Body of pancreas (tissue), 4 donors: Measurements from ENCODE around the gene PGA4. TPM values are rescaled to one million over a fixed set of nuclear protein-coding genes. Genes with fewer than 3 reads are reported as not detected.

ENCODE experiments used
- ATAC-seq: fragments of 150-250 bp; one replicate; pipeline ENCODE4 v1.9.1; 2016
- DNase-seq, 4 donors: peaks; one replicate each; pipeline ENCODE4 v3.0.0-alpha.2; 2019
- H3K27ac ChIP-seq, 4 donors: fragments of 200-600 bp; sonication (generic); 1 replicate in 3 of 4; 2 replicates in 1 of 4; pipeline versions ENCODE4 v1.5.1 to v1.6.1; 2016 to 2019; ENCODE audit warnings: mild to moderate bottlenecking in 1 of 4, mixed read lengths in 1 of 4, moderate library complexity in 1 of 4
- H3K27me3 ChIP-seq, 2 donors: fragments of 200-600 bp; sonication (generic); one replicate each; pipeline ENCODE4 v1.6.0; 2016; ENCODE audit warnings: mild to moderate bottlenecking in 1 of 2
- H3K36me3 ChIP-seq, 2 donors: fragments of 200-600 bp; sonication (generic); replicated peaks in 1 of 2; 2 replicates each; pipeline ENCODE4 v1.5.1; 2016; ENCODE audit warnings: low read depth in 2 of 2; ENCODE audit not compliant: insufficient read depth in 1 of 2
- H3K4me1 ChIP-seq: fragments of 200-600 bp; sonication (generic); one replicate; pipeline ENCODE4 v1.6.0; 2016
- H3K4me3 ChIP-seq, 2 donors: fragments of 200-600 bp; sonication (generic); 1 replicate in 1 of 2; 2 replicates in 1 of 2; pipeline ENCODE4 v1.5.1; 2016 to 2019
- H3K9me3 ChIP-seq, 3 donors: fragments of 200-600 bp; sonication (generic); 1 replicate in 2 of 3; 2 replicates in 1 of 3; pipeline ENCODE4 v1.5.1; 2016
- POLR2A ChIP-seq, 3 donors: fragments of 450-650 bp; IDR thresholded peaks; one replicate each; pipeline ENCODE4 v1.6.1; 2016; ENCODE audit warnings: antibody characterized with exemption in 3 of 3, mild to moderate bottlenecking in 2 of 3
- WGBS, 2 donors: methylation state at CpG; one replicate each; pipeline ENCODE4 v1.1.5; 2017; 5-methylcytosine and 5-hydroxymethylcytosine counted together
- intact Hi-C: fragments of 100-400 bp; cut with DNase I; formaldehyde crosslinking; loops from one replicate; pipeline ENCODE4 v1.15.1; 2023
- total RNA-seq, 2 donors: library from RNA; depleted of rRNA; stranded (reverse); fragments of >200 nt; gene quantifications; one replicate each; pipeline ENCODE4 v1.1.0, GENCODE V29; 2016
- TF ChIP-seq, protein P1 (sequence below), 7 experiments: fragments of 450-650 bp in 4 of 7; fragments of 200-600 bp in 3 of 7; sonication (generic) in 3 of 7; IDR thresholded peaks; one replicate each; pipeline ENCODE4 v1.5.1; 2016 to 2019; ENCODE audit warnings: antibody characterized with exemption in 7 of 7

Gene PGA4
- total RNA-seq, 2 donors from 2014 or later = 120 TPM; not detected in 1

GRCh38 chr11:61258546-61258945 lies 36.4 kb downstream of the PGA4 start:
- H3K4me3 ChIP-seq = no peak overlapping the region
- no peak for ATAC-seq
- 70 to 87% methylated on average over 8 to 9 of the region's 9 CpGs for WGBS, 2 donors

GRCh38 chr11:61259363-61259762 lies 37.2 kb downstream of the PGA4 start:
- ATAC-seq (no peak), DNase-seq (no peak)
- no peaks in the 10 kb centered on the region for H3K27me3 ChIP-seq
- H3K27ac ChIP-seq = no peak overlapping the region
- H3K4me1 ChIP-seq = no peaks in the 10 kb centered on the region
- no peaks in the 10 kb centered on the region for H3K9me3 ChIP-seq
- intact Hi-C loops = loop anchor here (10.0 kb wide), 1 partner anchor 125 kb away; no protein-coding TSS in a partner anchor
- 78 to 85% methylated on average over 6 of the region's 6 CpGs for WGBS, 2 donors
- TF ChIP-seq POLR2A (IDR thresholded peaks at IDR 0.05) = no peak
- TF ChIP-seq, protein P1, sequence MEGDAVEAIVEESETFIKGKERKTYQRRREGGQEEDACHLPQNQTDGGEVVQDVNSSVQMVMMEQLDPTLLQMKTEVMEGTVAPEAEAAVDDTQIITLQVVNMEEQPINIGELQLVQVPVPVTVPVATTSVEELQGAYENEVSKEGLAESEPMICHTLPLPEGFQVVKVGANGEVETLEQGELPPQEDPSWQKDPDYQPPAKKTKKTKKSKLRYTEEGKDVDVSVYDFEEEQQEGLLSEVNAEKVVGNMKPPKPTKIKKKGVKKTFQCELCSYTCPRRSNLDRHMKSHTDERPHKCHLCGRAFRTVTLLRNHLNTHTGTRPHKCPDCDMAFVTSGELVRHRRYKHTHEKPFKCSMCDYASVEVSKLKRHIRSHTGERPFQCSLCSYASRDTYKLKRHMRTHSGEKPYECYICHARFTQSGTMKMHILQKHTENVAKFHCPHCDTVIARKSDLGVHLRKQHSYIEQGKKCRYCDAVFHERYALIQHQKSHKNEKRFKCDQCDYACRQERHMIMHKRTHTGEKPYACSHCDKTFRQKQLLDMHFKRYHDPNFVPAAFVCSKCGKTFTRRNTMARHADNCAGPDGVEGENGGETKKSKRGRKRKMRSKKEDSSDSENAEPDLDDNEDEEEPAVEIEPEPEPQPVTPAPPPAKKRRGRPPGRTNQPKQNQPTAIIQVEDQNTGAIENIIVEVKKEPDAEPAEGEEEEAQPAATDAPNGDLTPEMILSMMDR (IDR thresholded peaks at IDR 0.05) = no peak
- no peak overlapping the region for H3K4me3 ChIP-seq
- H3K36me3 ChIP-seq = no peaks in the 10 kb centered on the region

More at GRCh38 chr11:61258546-61258945, 36.4 kb downstream of the PGA4 start:
- H3K27ac ChIP-seq = no peak overlapping the region
- intact Hi-C loops = loop anchor here (10.0 kb wide), 1 partner anchor 126 kb away; no protein-coding TSS in a partner anchor
- TF ChIP-seq, protein P1 (IDR thresholded peaks at IDR 0.05) = no peak
- no peak for TF ChIP-seq POLR2A (IDR thresholded peaks at IDR 0.05)
- H3K4me1 ChIP-seq = no peaks in the 10 kb centered on the region
- DNase-seq = no peak
- no peaks in the 10 kb centered on the region for H3K9me3 ChIP-seq
- H3K27me3 ChIP-seq = no peaks in the 10 kb centered on the region
- H3K36me3 ChIP-seq = no peaks in the 10 kb centered on the region

DNA sequence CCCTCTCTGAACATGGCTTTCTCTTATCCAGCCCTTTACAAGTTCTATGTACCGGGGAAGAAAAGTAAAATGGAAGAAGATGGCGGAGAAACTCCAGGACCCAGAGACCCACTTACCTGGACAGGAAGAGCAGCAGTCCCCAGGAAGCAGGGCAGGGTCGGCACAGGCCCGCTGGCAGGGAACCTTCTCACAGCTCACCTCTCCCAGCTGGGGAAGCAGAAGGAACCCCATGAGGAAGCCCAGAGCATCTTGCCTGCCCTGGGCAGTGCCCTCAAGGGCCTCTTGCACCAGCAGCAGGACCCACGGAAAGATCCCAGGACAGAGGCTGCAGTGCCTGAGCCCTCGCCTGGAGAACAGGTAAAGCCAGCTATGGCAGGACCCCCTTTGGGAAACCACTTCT lies 42.2 kb downstream of the PGA4 start:
- no peak overlapping the region for H3K4me3 ChIP-seq
- no peak overlapping the region for H3K27ac ChIP-seq
- 88 to 89% methylated on average over 6 of the region's 6 CpGs for WGBS, 2 donors
- intact Hi-C loops = no loop called here
- H3K36me3 ChIP-seq = no peaks in the 10 kb centered on the region
- H3K4me1 ChIP-seq = peaks cover 6% of the 10 kb centered on the region
- ATAC-seq (no peak), DNase-seq (no peak)
- no peaks in the 10 kb centered on the region for H3K9me3 ChIP-seq
- TF ChIP-seq POLR2A (IDR thresholded peaks at IDR 0.05) = no peak
- TF ChIP-seq, protein P1 (IDR thresholded peaks at IDR 0.05) = no peak
- H3K27me3 ChIP-seq = no peaks in the 10 kb centered on the region

DNA sequence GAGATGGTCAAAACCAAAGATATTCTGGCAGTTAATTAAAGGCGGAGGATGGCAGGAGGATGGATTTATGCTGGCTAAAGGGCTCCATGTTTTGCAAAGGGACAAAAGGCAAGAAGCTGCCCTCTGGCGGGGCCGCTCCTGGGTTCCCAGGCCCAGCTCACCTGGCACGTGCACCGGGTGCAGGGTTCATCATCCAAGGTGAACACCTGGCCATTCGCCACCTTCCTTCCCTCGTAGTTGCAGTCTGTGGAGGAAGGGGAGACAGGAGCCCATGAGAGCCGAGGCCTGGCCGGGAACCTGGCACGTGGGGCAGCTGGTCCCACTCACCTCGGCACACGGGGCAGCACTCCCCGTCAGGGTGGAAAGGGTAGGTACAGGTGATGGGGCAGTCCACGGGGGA lies 42.6 kb downstream of the PGA4 start:
- Histone ChIP-seq H3K4me1 (peaks cover 6% of the 10 kb centered on the region), H3K27ac (no peak overlapping the region), H3K27me3 (no peaks in the 10 kb centered on the region), H3K9me3 (no peaks in the 10 kb centered on the region), H3K4me3 (no peak overlapping the region), H3K36me3 (no peaks in the 10 kb centered on the region)
- TF ChIP-seq POLR2A (IDR thresholded peaks at IDR 0.05) = no peak
- TF ChIP-seq, protein P1 (IDR thresholded peaks at IDR 0.05) = no peak
- ATAC-seq (no peak), DNase-seq (peak in 2 of 4 donors; percentile 19 to 33)
- 62 to 63% methylated on average over 6 to 14 of the region's 14 CpGs for WGBS, 2 donors
- intact Hi-C loops = no loop called here

DNA sequence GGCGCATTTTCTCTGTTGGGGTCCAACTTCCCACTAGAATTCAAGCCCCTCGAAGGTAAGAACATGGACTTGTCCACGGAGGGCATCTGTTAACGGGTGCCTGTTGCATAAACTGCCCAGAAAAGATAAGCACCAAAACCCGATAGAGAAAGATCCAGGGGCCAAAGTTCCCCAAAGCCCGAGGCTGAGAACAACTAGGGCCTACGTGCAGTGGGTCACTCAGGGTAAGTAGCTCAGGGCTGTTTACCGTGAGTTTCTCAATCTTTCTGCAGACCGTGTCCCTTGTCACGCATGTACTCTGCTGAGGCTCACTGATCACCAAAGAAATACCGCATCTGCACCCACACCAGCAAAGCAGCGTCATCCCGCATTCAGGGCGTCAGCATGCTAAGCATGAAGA lies 43.2 kb downstream of the PGA4 start:
- ATAC-seq = no peak
- H3K9me3 ChIP-seq = no peaks in the 10 kb centered on the region
- 66 to 67% methylated on average over 14 of the region's 14 CpGs for WGBS, 2 donors

More for the DNA sequence above, 43.2 kb downstream of the PGA4 start:
- no peaks in the 10 kb centered on the region for H3K27me3 ChIP-seq
- no peak for TF ChIP-seq POLR2A (IDR thresholded peaks at IDR 0.05)
- TF ChIP-seq, protein P1 (IDR thresholded peaks at IDR 0.05) = no peak
- no peak overlapping the region for H3K4me3 ChIP-seq
- DNase-seq = no peak
- no peaks in the 10 kb centered on the region for H3K36me3 ChIP-seq
- no peak overlapping the region for H3K27ac ChIP-seq
- H3K4me1 ChIP-seq = peaks cover 6% of the 10 kb centered on the region
- intact Hi-C loops = no loop called here
